GM12891 (cell line): ENCODE measurements around the gene LRRN1.

Experiments
- POLR2A ChIP-seq: IDR thresholded peaks from 2 replicates; pipeline ENCODE4 v1.6.1; 2011; ENCODE audit warnings: low read depth, low read length, control low read depth
- POLR2AphosphoS5 ChIP-seq: IDR thresholded peaks from 2 replicates; pipeline ENCODE4 v1.6.1; 2011; ENCODE audit warnings: low read depth, low read length, control low read depth

GRCh38 chr3:3799173-3800079 lies at the start of gene LRRN1:
- TF ChIP-seq POLR2AphosphoS5 (no peak), POLR2A (no peak)
